H1 (cell line): ENCODE data around the gene RAB3B. TPM values are rescaled to one million over a fixed set of nuclear protein-coding genes. Genes with fewer than 3 reads are reported as not detected.

Experiments used
- CHD1 ChIP-seq: IDR thresholded peaks from 2 replicates; pipeline ENCODE4 v1.6.1; 2012; ENCODE audit warnings: low read depth, low read length, improper control_type of control experiment
- CHD7 ChIP-seq: fragments of 300-600 bp; sonication (generic); IDR thresholded peaks from 2 replicates; pipeline ENCODE4 v1.7.1; 2012; ENCODE audit warnings: low read length, moderate library complexity, mild to moderate bottlenecking, inconsistent platforms; ENCODE audit not compliant: insufficient replicate concordance
- FOSL1 ChIP-seq: IDR thresholded peaks from 2 replicates; pipeline ENCODE4 v1.6.1; 2011; ENCODE audit warnings: mild to moderate bottlenecking, low read depth, low read length, moderate library complexity; ENCODE audit not compliant: insufficient read depth
- GTF2F1 ChIP-seq: IDR thresholded peaks from 2 replicates; pipeline ENCODE4 v1.6.1; 2012; ENCODE audit warnings: low read depth, low read length, improper control_type of control experiment, borderline replicate concordance
- HDAC2 ChIP-seq, 2 experiments: fragments of 300-600 bp in 1 of 2; sonication (generic) in 1 of 2; IDR thresholded peaks; 2 replicates each; pipeline ENCODE4 v1.6.1; 2011 to 2012; ENCODE audit warnings: low read depth in 2 of 2, low read length in 2 of 2, mild to moderate bottlenecking in 2 of 2, moderate library complexity in 2 of 2, borderline replicate concordance in 1 of 2, inconsistent platforms in 1 of 2
- RNF2 ChIP-seq: fragments of 200-900, 300-1000 bp; sonication (generic); IDR thresholded peaks from 2 replicates; pipeline ENCODE4 v1.7.1; 2016; ENCODE audit warnings: borderline replicate concordance, low read depth, mild to moderate bottlenecking, antibody characterized with exemption, low read length; ENCODE audit not compliant: poor library complexity, severe bottlenecking; ENCODE audit errors: missing control alignments
- SAP30 ChIP-seq: fragments of 300-600 bp; sonication (generic); IDR thresholded peaks from 2 replicates; pipeline ENCODE4 v1.7.1; 2012; ENCODE audit warnings: low read length, moderate library complexity, mild to moderate bottlenecking, inconsistent platforms; ENCODE audit not compliant: insufficient read depth, insufficient replicate concordance
- SRF ChIP-seq: IDR thresholded peaks from 2 replicates; pipeline ENCODE4 v1.6.1; 2011; ENCODE audit warnings: mild to moderate bottlenecking, low read depth, low read length, moderate library complexity
- ZNF274 ChIP-seq: IDR thresholded peaks from 2 replicates; pipeline ENCODE4 v1.7.0; 2012; ENCODE audit warnings: low read length, borderline replicate concordance; ENCODE audit errors: extremely low read depth
- polyA plus RNA-seq, 7 experiments: library from polyadenylated mRNA; depleted of rRNA in 3 of 7; stranded (reverse) in 5 of 7; unstranded in 2 of 7; fragments of >200 nt in 5 of 7; fragments of 200-250 nt in 2 of 7; gene quantifications; 1 replicate in 5 of 7; 2 replicates in 1 of 7; 4 replicates in 1 of 7; pipeline versions ENCODE4 v1.2.1 to v1.2.3, GENCODE V29; 2011 to 2013; ENCODE audit warnings: missing spikeins in 2 of 7, mixed read lengths in 2 of 7
- total RNA-seq: library from RNA; stranded (reverse); fragmentation: NEBNext Ultra II Directional; extraction: Animal tissue kit (Norgen Biotek cat#: 25700); gene quantifications from 2 replicates; pipeline ENCODE4 v1.2.1, GENCODE V29; 2021

RAB3B gene
- total and polyA plus RNA-seq, 2 of the 8 experiments (the other 6 are each of a cell fraction or from before 2014, with no cell fraction given), result 12.5 to 36.8 TPM

GRCh38 chr1:51930329-51930728 is 60.2 kb downstream of the RAB3B start (continued):
- TF ChIP-seq CHD7 (no peak), HDAC2 (IDR thresholded peaks at IDR 0.05; ENCODE audit: borderline replicate concordance in 1 of 2, low read depth in 2 of 2, low read length in 2 of 2) (no peak), ZNF274 (no peak), SAP30 (no peak), FOSL1 (no peak), GTF2F1 (no peak), CHD1 (no peak), SRF (no peak), RNF2 (no peak)
- TF ChIP-seq, all 59 proteins: peak for 0
